Endothelial cell (in vitro differentiated cells): ENCODE measurements around the gene LRRC75B. TPM values are rescaled to one million over a fixed set of nuclear protein-coding genes. Genes with fewer than 3 reads are reported as not detected.
A peak's percentile ranks its signal among the peaks of the same experiment; 100 is the strongest.

ENCODE experiments used
- DNase-seq: peaks from one replicate; pipeline ENCODE4 v3.0.0; 2021; ENCODE audit warnings: low spot score
- H3K27ac Mint-ChIP-seq: one replicate; pipeline ENCODE4 v1.8.0; 2021; ENCODE audit warnings: mixed read lengths, inconsistent platforms; ENCODE audit not compliant: unreplicated experiment
- H3K27me3 Mint-ChIP-seq: one replicate; pipeline ENCODE4 v1.8.0; 2021; ENCODE audit warnings: mild to moderate bottlenecking, moderate library complexity, mixed read lengths, inconsistent platforms; ENCODE audit not compliant: unreplicated experiment
- H3K36me3 Mint-ChIP-seq: one replicate; pipeline ENCODE4 v1.8.0; 2021; ENCODE audit warnings: mild to moderate bottlenecking, low read depth, mixed read lengths, inconsistent platforms; ENCODE audit not compliant: unreplicated experiment
- H3K4me1 Mint-ChIP-seq: one replicate; pipeline ENCODE4 v1.8.0; 2021; ENCODE audit warnings: mild to moderate bottlenecking, mixed read lengths, inconsistent platforms; ENCODE audit not compliant: unreplicated experiment
- H3K4me3 Mint-ChIP-seq: one replicate; pipeline ENCODE4 v1.8.0; 2021; ENCODE audit warnings: mild to moderate bottlenecking, mixed read lengths, inconsistent platforms; ENCODE audit not compliant: unreplicated experiment
- H3K9me3 Mint-ChIP-seq: one replicate; pipeline ENCODE4 v1.8.0; 2021; ENCODE audit warnings: mixed read lengths, inconsistent platforms; ENCODE audit not compliant: unreplicated experiment
- CTCF ChIP-seq: fragments of 200-600 bp; sonication (generic); IDR thresholded peaks from one replicate; pipeline ENCODE4 v1.5.0; 2021; ENCODE audit warnings: antibody characterized with exemption; ENCODE audit not compliant: unreplicated experiment
- total RNA-seq: library from RNA; stranded (reverse); fragmentation: NEBNext Ultra II Directional; extraction: Animal tissue kit (Norgen Biotek cat#: 25700); gene quantifications from one replicate; pipeline ENCODE4 v1.2.1, GENCODE V29; 2021; ENCODE audit not compliant: unreplicated experiment

LRRC75B gene
- total RNA-seq, 1 donor from 2014 or later = 26.9 TPM

GRCh38 chr22:24566899-24567511 lies 25.9 kb downstream of the LRRC75B start:
- H3K4me3 Mint-ChIP-seq = no peak overlapping the region
- H3K27ac Mint-ChIP-seq = peak overlapping the region; percentile 6
- H3K36me3 Mint-ChIP-seq = peaks cover 17% of the 10 kb centered on the region
- no peaks in the 10 kb centered on the region for H3K4me1 Mint-ChIP-seq
- TF ChIP-seq CTCF = no peak
- H3K27me3 Mint-ChIP-seq = no peaks in the 10 kb centered on the region
- no peaks in the 10 kb centered on the region for H3K9me3 Mint-ChIP-seq
- no peak for DNase-seq

GRCh38 chr22:24565077-24565476 lies 27.8 kb downstream of the LRRC75B start:
- Mint-ChIP-seq H3K9me3 (no peaks in the 10 kb centered on the region), H3K27ac (no peak overlapping the region), H3K4me3 (no peak overlapping the region), H3K36me3 (peaks cover 16% of the 10 kb centered on the region), H3K27me3 (no peaks in the 10 kb centered on the region), H3K4me1 (no peaks in the 10 kb centered on the region)
- no peak for TF ChIP-seq CTCF
- DNase-seq = no peak

GRCh38 chr22:24564376-24565058 lies 28.4 kb downstream of the LRRC75B start:
- H3K9me3 Mint-ChIP-seq = no peaks in the 10 kb centered on the region
- no peak for DNase-seq
- H3K27ac Mint-ChIP-seq = no peak overlapping the region
- no peaks in the 10 kb centered on the region for H3K4me1 Mint-ChIP-seq
- H3K4me3 Mint-ChIP-seq = no peak overlapping the region
- no peak for TF ChIP-seq CTCF
- no peaks in the 10 kb centered on the region for H3K27me3 Mint-ChIP-seq
- H3K36me3 Mint-ChIP-seq = peaks cover 14% of the 10 kb centered on the region

- H3K27me3 Mint-ChIP-seq = no peaks in the 10 kb centered on the region
- peaks cover 13% of the 10 kb centered on the region for H3K36me3 Mint-ChIP-seq
- no peak for DNase-seq
- H3K27ac Mint-ChIP-seq = no peak overlapping the region
- H3K9me3 Mint-ChIP-seq = no peaks in the 10 kb centered on the region
- no peak overlapping the region for H3K4me3 Mint-ChIP-seq
- H3K4me1 Mint-ChIP-seq = peaks cover 4% of the 10 kb centered on the region
- no peak for TF ChIP-seq CTCF
Measured at GRCh38 chr22:24563246-24563645, 29.6 kb downstream of the LRRC75B start.

- no peak for TF ChIP-seq CTCF
- Mint-ChIP-seq H3K27ac (no peak overlapping the region), H3K27me3 (peaks cover 10% of the 10 kb centered on the region), H3K36me3 (peaks cover 22% of the 10 kb centered on the region), H3K4me3 (no peak overlapping the region), H3K4me1 (peaks cover 24% of the 10 kb centered on the region), H3K9me3 (no peaks in the 10 kb centered on the region)
- DNase-seq = no peak
Measured at GRCh38 chr22:24559471-24559870, 33.4 kb downstream of the LRRC75B start.
